ENCODE results near the gene PGPEP1.
A peak's percentile ranks its signal among the peaks of the same experiment; 100 is the strongest.
"Not testable (repeated sequence)": the region's sequence is repeated elsewhere in the genome, so short reads cannot be mapped to it uniquely, and the experiment has no call there.

Gene PGPEP1

DNA sequence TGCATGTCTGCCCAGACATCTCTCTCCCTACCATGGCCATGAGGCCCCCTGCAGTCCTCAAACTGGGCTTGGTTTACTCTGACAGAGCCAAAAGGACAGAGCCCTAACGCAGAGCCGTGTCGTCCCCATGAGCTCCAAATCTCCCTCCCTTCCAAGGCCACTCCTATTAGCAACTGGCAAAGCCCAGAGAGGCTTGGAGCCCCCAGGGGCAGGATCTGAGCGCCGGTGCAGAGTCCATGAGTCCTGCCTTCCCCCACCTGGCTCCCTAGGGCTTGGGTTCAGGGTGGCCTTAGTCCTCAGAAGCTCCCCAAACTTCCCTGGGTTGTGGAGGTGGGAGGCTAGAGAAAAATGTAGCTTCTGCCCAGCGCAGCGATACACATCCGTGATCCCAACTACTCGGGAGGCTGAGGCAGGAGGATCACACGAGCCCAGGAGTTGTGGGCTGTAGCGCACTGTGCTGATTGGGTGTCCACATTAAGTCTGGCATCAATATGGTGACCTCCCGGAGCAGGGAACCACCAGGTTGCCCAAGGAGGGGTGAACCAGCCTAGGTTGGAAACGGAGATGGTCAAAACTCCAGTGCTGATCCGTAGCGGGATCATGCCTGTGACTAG, 7.4 kb upstream of the PGPEP1 start:
- DNase-seq, result no peak

DNA sequence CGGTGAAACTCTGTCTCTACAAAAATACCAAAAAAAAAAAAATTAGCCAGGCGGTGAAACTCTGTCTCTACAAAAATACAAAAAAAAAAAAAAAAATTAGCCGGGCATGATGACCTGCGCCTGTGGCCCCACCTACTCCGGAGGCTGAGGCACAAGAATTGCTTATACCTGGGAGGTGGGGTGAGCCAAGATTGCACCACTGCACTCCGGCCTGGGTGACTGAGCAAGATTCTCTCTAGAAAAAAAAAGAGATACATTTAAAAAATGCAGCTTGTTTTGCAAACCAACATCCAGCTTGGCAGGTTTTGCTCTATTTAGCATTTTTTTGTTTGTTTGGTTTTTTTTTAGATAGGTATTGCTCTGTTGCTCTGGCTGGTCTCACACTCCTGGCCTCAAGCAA, 6.7 kb upstream of the PGPEP1 start:
- no peak for DNase-seq

DNA sequence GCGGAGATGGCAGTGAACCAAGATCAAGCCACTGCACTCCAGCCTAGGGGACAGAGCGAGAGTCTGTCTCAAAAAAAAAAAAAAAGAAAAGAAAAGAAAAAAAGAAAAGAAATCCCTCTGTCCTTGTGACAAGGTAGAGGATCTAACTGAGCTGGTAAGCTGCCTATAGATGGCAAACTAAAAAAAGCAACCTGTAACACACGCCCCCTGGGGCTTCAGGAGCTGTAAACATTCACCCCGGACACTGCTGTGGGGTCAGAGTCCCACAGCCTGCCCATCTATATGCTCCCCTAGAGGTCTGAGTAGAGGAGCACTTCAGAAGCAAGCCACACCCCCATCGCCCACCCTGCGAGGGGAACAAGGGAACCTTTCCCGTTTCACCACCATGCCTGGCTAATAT, 4.3 kb upstream of the PGPEP1 start:
- no peak for DNase-seq

DNA sequence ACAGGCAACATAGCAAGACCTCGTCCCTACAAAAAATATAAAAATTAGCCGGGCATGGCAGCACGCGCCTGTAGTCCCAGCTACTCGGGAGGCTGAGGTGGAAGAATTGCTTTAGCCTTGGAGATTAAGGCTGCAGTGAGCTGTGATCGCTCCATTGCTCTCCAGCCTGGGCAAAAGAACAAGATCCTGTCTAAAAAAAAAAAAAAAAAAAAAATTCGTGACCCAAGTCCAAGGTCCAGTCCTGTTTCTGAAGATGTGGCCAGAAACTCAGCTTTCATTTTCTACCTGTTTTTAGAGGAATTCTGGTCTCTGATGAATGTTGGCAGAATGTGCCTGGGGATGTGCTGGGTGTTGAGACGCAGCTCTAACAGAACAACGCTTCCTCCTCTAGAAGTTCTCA, 1.9 kb upstream of the PGPEP1 start:
- DNase-seq, result no peak

DNA sequence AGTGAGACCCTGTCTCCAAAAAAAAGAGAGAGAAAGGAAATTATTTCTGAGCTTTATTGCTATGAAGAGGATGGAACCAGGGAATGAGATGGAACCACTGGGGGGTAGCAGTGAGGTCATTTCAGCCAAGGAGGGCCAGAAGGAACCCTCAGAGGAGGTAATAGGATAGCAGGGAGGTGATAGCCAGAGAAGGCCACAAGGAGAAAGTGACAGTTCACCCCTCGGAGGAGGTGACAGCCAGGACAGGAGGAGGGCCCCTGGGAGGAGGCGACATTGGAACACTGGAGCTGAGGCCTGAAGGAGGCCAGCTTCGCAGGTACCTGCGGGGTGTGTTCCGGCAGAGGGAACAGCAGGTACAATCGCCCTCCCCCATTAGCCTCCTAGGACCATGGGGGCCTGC, 675 bp upstream of the PGPEP1 start:
- no peak for DNase-seq

DNA sequence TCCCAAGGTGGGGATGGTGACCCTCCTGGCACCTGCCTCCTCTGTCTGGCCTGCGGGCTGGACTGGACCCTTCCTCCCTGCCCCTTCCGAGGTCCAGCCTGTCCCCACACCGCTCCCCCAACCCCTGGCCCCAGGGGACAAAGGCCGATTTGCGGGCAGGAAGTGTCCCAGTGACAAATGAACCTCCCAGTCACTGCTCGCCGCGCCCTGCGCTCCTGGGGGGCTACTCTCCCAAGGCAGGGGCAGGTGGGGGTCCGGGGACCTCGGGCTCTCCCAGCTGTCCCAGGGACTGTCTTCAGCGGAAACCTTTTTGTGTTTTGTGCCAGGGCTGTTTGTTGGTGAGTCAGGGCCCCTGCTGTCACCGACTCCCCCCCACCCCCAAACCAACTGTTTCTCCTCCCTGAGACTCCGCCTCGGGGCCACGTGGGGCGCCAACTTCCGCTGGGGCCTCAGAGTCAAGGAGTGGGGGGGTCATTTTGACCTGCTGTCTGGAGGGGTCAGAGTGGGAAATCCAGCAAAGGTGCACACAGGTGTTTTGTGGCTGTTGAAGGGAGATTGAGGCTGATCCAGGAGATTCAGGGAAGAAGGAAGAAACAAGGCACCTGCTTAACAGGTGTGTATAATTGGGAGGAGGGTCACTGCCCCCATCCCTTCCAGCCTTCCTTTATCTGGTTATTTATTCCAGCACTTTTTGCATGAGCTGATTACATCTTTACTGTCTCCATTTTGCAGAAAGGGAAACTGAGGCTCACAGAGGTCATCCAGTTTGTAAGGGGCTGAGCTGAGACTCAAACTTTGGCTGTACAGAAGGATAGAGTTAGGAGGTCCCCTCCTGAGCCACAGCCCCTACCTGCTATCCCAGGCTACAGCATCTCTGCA, 831 bp downstream of the PGPEP1 start:
- DNase-seq, result peak; percentile 62

DNA sequence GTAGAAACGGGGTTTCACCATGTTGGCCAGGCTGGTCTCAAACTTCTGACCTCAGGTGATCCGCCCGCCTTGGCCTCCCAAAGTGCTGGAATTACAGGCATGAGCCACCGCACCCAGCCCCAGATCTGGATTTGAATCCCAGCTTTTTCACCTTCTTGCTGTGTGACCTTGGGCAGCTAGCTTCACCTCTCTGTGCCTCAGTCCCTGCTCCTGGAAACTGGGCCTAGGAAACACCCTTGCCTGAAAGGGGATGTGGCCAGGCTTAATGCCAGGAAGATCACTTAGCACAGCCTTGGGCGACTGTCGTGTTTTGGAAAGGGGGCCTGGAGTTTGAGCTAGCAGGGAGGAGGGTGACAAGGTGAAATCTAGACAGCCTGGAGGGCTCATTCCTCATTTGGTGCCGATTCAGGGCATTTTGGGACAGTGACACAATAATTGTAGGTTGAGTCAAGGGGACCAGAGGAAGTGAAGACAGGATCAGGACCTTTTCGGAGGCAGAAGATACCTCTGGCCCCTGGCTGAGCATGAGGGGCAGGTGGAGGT, 1.8 kb downstream of the PGPEP1 start:
- no peak for DNase-seq

DNA sequence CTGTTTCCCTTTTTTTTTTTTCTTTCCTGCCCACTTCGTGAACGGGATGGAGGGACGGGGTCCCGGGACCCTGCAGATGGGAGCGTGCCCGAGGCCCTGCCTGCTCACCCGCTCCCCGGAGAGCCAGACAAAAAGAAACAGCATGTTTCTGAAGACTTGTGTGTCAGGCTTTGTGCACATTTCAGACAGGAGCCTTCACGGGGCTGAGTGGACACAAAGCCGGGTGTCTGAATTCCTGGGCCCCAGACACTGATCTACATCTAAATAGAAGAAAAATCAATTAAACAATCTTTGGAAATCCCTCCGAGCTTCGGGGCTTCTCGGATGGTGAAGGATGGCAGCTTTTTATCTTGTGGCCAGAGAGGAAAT, 4.2 kb downstream of the PGPEP1 start:
- DNase-seq, result no peak

DNA sequence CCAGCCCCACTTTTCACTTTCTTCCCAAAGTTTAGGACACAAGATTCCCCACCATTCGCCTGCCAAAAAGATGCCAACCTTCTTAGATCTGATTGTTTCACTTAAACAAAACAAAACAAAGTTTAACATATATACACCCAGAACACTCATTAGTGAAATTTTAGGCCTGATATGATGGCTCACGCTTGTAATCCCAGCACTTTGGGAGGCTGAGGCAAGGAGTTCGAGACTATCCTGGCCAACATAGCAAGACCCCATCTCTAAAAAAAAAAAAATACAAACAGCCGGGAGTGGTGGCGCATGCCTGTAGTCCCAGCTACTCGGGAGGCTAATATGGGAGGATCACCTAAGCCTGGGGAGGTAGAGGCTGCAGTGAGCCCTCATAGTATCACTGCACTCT, 4.9 kb downstream of the PGPEP1 start:
- no peak for DNase-seq

DNA sequence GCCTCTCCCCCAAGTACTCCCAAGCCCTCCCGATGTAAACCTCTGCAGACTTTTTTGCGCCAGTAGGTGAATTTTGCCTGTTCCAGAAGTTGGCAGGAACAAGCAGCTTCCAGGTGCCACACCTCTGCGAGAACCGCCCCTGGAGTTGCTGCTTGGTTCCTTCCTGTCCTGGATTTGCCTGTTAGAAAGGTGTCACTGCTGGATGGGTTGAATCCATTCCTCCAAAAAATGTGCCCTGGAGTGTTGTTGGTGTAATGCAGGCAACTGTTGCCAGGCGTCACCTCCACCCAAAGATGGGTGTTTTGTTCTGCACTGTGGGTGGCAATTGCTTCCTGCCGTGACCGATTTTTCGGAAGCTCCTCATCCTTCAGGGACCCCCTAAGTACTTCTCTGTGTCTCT, 5.7 kb downstream of the PGPEP1 start:
- no peak for DNase-seq

DNA sequence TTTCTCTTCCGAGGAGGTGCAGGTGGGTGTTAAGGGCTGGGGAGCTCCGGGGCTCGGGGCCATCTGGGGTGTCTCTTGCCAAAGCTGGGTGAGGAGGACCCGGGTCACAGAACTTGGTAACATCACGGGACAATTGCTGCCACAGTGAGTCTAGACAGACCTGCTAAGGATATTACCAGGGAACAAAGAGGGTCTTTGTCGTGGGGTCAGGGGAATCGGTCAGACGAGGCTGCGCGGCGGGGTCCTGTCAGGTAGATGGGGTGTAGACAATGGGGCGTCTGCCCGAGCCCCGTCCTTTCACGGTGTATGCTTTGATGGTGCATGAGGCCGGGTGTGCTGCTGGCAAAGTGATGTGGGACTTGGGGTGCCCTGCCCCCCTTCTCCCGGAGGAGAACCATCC, 7.8 kb downstream of the PGPEP1 start:
- DNase-seq, result no peak

DNA sequence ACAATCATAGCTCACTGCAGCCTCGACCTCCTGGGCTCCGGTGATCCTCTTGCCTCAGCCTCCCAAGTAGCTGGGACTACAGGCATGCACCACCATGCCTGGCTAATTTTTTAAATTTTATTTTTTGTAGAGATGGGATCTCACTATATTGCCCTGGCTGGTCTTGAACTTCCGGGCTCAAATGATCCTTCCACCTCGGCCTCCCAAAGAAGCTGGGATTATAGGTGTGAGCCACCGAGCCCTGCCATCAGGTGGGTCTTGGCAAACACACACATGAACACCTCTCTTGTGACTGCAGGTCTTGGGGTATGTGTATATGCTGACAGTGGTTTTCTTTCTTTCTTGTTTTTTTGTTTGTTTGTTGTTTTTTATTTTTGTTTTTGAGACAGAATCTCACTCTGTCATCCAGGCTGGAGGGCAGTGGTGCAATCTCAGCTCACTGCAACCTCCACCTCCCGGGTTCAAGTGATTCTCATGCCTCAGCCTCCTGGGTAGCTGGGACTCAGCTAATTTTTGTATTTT, 8.5 kb downstream of the PGPEP1 start:
- DNase-seq, result not testable (repeated sequence)

DNA sequence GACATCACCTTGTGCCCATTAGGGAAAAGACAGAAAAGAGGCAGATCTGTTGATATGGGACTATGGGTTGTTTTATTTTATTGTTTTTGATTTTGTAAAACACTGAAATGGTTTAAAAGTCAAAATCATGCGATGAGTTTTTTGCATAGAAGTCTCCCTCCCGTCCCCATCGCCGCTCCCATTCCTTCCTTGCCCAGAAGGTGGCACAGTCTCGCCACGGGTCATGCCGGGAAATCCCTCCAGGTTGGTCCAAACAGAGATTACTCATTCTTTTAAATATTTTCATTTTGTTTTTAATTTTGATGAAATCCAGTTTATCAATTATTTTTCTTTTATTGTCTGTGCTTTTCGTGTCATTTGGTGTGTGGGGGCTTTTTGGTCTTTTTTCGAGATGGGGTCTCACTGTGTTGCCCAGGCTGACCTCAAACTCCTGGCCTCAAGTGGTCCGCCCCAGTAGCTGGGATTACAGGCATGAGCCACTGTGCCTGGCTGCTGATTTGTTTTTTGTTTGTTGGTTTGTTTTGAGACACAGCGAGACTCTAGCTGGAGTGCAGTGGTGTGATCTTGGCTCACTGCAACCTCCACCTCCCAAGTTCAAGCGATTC, 9.2 kb downstream of the PGPEP1 start:
- DNase-seq, result peak; percentile 59

DNA sequence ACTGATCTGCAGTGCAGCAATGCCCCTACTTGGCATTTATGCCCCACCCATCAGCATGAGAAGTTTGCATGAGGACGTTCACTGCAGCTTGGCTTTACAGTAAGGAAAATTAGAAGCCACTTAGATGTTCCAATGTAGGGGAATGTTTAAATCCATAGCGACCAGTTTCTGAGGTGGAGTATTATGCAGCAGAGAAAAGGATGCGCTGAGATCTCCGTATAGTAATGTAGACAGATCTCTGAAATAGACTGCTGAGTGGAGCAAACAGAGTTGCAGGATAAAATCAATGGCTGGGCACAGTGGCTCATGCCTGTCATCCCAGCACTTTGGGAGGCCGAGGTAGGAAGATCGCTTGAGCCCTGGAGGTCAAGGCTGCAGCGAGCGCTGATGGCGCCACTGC, 10.1 kb downstream of the PGPEP1 start:
- DNase-seq, result no peak

DNA sequence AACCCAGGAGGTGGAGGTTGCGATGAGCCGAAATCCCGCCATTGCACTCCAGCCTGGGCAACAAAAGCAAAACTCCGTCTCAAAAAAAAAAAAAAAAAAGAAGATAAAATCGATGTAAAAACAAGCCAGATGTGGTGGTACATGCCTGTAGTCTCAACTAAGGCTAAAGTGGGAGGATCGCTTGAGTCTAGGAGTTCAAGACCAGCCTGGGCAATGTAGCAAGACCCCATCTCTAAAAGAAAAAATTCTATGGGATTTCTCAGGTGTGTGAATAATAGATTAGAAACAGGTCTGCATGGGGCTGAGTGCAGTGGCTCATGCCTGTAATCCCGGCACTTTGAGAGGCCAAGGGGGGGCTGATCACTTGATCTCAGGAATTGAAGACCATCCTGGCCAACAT, 11.1 kb downstream of the PGPEP1 start:
- no peak for DNase-seq

DNA sequence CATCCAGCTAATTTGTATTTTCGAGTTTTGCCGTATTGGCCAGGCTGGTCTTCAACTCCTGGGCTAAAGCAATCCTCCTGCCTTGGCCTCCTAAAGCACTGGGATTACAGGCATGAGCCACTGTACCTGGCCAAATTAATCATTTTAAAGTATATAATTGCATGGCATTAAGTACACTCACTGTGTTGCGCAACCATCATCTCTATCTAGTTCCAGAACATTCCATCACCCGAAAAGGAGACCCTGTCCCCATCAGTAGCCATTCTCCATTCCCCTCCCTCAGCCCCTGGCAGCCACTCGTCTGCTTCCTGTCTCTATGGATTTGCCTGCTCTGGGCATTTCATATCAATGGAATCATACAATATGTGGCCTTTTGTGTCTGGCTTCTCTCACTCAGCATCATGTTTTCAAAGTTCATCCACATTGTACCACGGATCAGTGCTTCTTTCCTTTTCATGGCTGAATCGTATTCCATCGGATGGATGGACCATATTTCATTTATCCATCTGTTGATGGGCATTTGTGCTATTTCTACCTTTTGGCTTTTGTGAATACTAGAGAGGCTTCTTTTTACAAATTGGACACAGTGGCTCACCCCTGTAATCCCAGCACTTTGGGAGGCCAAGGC, 13.1 kb downstream of the PGPEP1 start:
- no peak for DNase-seq

DNA sequence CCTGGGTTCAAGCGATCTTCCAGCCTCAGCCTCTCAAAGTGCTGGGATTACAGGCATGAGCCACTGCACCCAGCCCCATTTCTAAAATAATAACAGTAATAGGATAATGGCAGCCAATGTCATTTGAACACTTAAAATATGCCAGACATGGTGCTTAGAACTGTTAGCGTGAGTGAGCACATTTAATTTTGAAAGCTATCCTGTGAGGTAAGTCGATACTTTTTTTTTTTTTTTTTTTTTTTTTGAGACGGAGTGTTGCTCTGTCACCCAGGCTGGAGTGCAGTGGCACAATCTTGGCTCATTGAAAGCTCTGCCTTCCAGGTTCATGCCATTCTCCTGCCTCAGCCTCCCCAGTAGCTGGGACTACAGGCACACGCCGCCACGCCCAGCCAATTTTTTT, 14.3 kb downstream of the PGPEP1 start:
- DNase-seq, result not testable (repeated sequence)

DNA sequence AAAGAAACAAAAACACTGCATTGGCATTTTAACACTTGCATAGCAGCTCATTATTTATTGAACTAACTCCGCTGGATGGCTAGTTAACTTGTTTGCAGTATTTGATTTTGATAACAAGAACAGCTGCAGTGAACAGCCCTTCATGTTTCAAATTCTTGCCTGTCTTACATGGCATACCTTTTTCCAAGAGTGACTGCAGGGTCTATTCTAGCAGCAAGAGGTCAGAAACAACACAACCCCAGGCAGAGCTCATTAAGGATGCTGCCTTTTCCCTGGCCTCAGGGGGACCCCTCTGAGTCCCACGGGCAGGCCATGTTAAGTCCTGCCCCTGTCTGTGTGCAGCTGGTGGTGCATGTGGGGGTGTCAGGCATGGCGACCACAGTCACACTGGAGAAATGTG, 16.6 kb downstream of the PGPEP1 start:
- no peak for DNase-seq

DNA sequence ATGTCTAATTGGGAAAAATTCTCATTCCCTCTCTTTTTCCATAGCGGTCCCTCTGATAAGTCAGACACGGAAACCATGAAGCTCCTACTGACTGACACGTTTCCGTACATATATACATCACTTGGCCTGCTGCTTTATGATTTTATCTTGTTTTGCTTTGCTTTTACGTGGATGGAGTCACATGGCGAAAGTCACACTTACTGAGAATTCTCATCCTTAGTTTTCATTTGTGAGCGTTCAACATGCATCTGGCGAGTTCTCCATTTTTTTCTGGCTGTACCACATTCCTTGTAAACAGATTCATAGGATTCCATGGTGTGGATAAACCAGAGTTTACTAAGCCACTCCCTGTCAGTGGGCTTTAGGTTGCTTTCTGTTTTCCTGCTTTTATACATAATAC, 21.2 kb downstream of the PGPEP1 start:
- DNase-seq, result no peak

DNA sequence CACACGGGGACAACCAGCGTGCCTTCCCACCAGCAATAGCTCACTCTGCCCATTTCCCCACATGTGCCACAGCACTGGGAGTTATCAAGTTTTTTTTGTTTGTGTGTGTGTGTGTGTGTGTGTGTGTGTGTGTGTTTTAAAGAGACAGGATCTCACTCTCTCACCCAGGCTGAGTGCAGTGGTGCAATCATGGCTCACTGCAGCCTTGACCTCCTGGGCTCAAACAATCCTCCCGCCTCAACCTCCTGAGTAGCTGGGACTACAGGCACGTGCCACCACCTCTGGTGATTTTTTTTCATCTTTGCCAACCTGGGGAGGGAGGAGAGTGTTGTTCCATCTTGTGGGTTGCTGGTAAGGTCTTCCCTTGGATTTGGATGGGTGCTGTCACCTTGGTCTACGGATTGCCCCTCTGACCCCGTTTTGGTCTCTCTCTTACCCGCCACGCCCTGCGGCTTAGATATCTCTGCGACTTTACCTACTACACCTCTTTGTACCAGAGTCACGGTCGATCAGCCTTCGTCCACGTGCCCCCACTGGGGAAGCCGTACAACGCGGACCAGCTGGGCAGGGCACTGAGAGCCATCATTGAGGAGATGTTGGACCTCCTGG, 22.6 kb downstream of the PGPEP1 start:
- no peak for DNase-seq

DNA sequence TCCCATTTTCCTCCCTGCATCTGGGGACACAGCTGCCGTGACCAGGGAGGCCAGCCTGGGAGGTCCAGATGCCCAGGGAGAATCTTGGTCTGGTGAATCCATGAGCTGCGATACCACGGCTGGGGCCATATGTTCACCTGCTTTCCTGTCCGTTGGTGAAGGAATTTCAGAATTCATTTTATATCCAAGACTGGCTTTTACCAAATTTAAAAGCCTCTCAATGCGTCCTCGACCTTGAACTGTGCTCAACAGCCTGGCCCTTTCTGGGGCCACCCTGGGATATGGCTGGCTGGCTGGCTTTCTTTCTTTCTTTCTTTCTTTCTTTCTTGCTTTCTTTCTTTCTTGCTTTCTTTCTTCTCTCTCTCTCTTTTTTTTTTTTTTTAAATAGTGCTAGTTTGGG, 23.4 kb downstream of the PGPEP1 start:
- DNase-seq, result no peak

DNA sequence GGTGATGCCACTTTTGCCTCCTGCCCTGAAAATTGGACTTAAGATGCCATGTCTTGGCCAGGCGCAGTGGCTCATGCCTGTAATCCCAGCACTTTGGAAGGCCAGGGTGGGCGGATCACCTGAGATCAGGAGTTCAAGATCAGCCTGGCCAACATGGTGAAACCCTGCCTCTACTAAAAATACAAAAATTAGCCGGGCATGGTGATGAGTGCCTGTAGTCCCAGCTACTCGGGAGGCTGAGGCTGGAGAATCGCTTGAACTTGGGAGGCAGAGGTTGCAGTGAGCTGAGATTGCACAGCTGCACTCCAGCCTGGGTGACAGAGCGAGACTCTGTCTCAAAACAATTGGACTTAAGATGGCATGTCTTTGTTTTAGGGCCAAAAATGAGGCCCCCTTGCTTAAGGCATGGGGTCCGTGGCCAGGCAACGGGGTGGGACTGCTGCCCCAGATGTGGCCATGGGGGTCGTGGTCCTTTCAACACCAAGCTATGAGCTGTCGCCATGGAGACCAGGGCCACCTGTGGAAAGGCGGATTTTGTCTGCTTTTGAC, 24.0 kb downstream of the PGPEP1 start:
- not testable (repeated sequence) for DNase-seq

Measured in inflammatory macrophage treated with lipopolysaccharide for 4 hours (primary cell).